ENCODE data around the gene GJB6.

The GJB6 gene

GRCh38 chr13:20193907-20194631 is 38.0 kb downstream of the GJB6 start (continued):
- TF ChIP-seq, protein P1, sequence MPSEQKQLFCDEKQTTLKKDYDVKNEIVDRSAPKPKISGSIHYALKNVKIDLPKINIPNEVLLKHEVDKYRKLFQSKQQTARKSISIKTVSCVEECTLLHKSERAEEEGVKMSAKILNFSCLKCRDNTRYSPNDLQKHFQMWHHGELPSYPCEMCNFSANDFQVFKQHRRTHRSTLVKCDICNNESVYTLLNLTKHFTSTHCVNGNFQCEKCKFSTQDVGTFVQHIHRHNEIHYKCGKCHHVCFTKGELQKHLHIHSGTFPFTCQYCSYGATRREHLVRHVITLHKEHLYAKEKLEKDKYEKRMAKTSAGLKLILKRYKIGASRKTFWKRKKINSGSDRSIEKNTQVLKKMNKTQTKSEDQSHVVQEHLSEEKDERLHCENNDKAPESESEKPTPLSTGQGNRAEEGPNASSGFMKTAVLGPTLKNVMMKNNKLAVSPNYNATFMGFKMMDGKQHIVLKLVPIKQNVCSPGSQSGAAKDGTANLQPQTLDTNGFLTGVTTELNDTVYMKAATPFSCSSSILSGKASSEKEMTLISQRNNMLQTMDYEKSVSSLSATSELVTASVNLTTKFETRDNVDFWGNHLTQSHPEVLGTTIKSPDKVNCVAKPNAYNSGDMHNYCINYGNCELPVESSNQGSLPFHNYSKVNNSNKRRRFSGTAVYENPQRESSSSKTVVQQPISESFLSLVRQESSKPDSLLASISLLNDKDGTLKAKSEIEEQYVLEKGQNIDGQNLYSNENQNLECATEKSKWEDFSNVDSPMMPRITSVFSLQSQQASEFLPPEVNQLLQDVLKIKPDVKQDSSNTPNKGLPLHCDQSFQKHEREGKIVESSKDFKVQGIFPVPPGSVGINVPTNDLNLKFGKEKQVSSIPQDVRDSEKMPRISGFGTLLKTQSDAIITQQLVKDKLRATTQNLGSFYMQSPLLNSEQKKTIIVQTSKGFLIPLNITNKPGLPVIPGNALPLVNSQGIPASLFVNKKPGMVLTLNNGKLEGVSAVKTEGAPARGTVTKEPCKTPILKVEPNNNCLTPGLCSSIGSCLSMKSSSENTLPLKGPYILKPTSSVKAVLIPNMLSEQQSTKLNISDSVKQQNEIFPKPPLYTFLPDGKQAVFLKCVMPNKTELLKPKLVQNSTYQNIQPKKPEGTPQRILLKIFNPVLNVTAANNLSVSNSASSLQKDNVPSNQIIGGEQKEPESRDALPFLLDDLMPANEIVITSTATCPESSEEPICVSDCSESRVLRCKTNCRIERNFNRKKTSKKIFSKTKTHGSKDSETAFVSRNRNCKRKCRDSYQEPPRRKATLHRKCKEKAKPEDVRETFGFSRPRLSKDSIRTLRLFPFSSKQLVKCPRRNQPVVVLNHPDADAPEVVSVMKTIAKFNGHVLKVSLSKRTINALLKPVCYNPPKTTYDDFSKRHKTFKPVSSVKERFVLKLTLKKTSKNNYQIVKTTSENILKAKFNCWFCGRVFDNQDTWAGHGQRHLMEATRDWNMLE (tag by site-specific recombination; conservative IDR thresholded peaks at IDR 0.05; ENCODE audit: low read depth), result no peak
- TF ChIP-seq, protein P2, sequence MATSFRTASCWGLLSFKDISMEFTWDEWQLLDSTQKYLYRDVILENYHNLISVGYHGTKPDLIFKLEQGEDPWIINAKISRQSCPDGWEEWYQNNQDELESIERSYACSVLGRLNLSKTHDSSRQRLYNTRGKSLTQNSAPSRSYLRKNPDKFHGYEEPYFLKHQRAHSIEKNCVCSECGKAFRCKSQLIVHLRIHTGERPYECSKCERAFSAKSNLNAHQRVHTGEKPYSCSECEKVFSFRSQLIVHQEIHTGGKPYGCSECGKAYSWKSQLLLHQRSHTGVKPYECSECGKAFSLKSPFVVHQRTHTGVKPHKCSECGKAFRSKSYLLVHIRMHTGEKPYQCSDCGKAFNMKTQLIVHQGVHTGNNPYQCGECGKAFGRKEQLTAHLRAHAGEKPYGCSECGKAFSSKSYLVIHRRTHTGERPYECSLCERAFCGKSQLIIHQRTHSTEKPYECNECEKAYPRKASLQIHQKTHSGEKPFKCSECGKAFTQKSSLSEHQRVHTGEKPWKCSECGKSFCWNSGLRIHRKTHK (tag by site-specific recombination; IDR thresholded peaks at IDR 0.05), result no peak
- TF ChIP-seq ZNF433 (tag by site-specific recombination; IDR thresholded peaks at IDR 0.05; ENCODE audit: low read depth) (no peak), SP3 (tag by site-specific recombination; IDR thresholded peaks at IDR 0.05) (no peak), ZBTB1 (tag by site-specific recombination; IDR thresholded peaks at IDR 0.05) (no peak), ZNF280D (tag by site-specific recombination; IDR thresholded peaks at IDR 0.05) (no peak), ZNF529 (tag by site-specific recombination; IDR thresholded peaks at IDR 0.05; ENCODE audit: insufficient replicate concordance) (no peak)
- TF ChIP-seq, protein P3, sequence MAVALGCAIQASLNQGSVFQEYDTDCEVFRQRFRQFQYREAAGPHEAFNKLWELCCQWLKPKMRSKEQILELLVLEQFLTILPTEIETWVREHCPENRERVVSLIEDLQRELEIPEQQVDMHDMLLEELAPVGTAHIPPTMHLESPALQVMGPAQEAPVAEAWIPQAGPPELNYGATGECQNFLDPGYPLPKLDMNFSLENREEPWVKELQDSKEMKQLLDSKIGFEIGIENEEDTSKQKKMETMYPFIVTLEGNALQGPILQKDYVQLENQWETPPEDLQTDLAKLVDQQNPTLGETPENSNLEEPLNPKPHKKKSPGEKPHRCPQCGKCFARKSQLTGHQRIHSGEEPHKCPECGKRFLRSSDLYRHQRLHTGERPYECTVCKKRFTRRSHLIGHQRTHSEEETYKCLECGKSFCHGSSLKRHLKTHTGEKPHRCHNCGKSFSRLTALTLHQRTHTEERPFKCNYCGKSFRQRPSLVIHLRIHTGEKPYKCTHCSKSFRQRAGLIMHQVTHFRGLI (tag by site-specific recombination; IDR thresholded peaks at IDR 0.05), result no peak

GRCh38 chr13:20193162-20193906 is 38.8 kb downstream of the GJB6 start:
- CTCF ChIA-PET, result no interaction called here
- Histone ChIP-seq H3K4me3 (ENCODE audit: low read depth, low read length) (peak overlapping the region; percentile 42), H3K36me3 (ENCODE audit: control insufficient read depth in 2 of 2, insufficient read depth in 1 of 2, low read length in 2 of 2) (peaks cover 0 to 22% of the 10 kb centered on the region in 2 experiments; a peak in 1 of 3 replicates), H3K27ac (ENCODE audit: extremely low read depth, low read depth, low read length) (no peak overlapping the region), H3K4me1 (ENCODE audit: control insufficient read depth, insufficient read depth, low read length) (no peaks in the 10 kb centered on the region), H3K9me3 (ENCODE audit: control insufficient read depth, insufficient read depth, low read depth, low read length) (no peaks in the 10 kb centered on the region)
- TF ChIP-seq ZNF18 (tag by site-specific recombination; IDR thresholded peaks at IDR 0.05) (no peak), GLIS1 (tag by site-specific recombination; IDR thresholded peaks at IDR 0.05) (peak; percentile 67), HOXA7 (CRISPR knock-in tag; IDR thresholded peaks at IDR 0.05; ENCODE audit: borderline replicate concordance) (no peak), ZNF433 (tag by site-specific recombination; IDR thresholded peaks at IDR 0.05; ENCODE audit: low read depth) (no peak), ZNF335 (tag by site-specific recombination; conservative IDR thresholded peaks at IDR 0.05) (peak; percentile 92), GLIS2 (tag by site-specific recombination; IDR thresholded peaks at IDR 0.05) (peak; percentile 53)
- TF ChIP-seq, protein P4, sequence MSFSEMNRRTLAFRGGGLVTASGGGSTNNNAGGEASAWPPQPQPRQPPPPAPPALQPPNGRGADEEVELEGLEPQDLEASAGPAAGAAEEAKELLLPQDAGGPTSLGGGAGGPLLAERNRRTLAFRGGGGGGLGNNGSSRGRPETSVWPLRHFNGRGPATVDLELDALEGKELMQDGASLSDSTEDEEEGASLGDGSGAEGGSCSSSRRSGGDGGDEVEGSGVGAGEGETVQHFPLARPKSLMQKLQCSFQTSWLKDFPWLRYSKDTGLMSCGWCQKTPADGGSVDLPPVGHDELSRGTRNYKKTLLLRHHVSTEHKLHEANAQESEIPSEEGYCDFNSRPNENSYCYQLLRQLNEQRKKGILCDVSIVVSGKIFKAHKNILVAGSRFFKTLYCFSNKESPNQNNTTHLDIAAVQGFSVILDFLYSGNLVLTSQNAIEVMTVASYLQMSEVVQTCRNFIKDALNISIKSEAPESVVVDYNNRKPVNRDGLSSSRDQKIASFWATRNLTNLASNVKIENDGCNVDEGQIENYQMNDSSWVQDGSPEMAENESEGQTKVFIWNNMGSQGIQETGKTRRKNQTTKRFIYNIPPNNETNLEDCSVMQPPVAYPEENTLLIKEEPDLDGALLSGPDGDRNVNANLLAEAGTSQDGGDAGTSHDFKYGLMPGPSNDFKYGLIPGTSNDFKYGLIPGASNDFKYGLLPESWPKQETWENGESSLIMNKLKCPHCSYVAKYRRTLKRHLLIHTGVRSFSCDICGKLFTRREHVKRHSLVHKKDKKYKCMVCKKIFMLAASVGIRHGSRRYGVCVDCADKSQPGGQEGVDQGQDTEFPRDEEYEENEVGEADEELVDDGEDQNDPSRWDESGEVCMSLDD (tag by site-specific recombination; IDR thresholded peaks at IDR 0.05), result 0 out of 2 replicates have a peak, but pooled peaks have one; percentile 64
- POLR2A ChIA-PET, result no interaction called here
